DOHH2 (cell line): ENCODE results near the gene PAIP1.

ENCODE experiments used
- H3F3A ChIP-seq: fragments of 200-600 bp; sonication (generic), shearing (Covaris generic); 2 replicates; pipeline ENCODE4 v1.6.0; 2016; ENCODE audit warnings: antibody characterized with exemption, mild to moderate bottlenecking; ENCODE audit not compliant: control insufficient read depth, insufficient read depth
- H3K27ac ChIP-seq: fragments of 200-600 bp; sonication (generic); 2 replicates; pipeline ENCODE4 v1.5.1; 2014; ENCODE audit warnings: low read depth, mild to moderate bottlenecking, low read length, moderate library complexity
- H3K27me3 ChIP-seq: fragments of 200-600 bp; sonication (generic); 2 replicates; pipeline ENCODE4 v1.6.1; 2014; ENCODE audit warnings: mild to moderate bottlenecking, low read length, mixed read lengths; ENCODE audit not compliant: control insufficient read depth
- H3K36me3 ChIP-seq: fragments of 200-600 bp; sonication (generic); 2 replicates; pipeline ENCODE4 v1.6.1; 2014; ENCODE audit warnings: mild to moderate bottlenecking, low read length, moderate library complexity, mixed read lengths; ENCODE audit not compliant: control insufficient read depth
- H3K4me1 ChIP-seq: fragments of 200-600 bp; sonication (generic); 2 replicates; pipeline ENCODE4 v1.6.1; 2014; ENCODE audit warnings: mild to moderate bottlenecking, low read length, mixed read lengths; ENCODE audit not compliant: control insufficient read depth
- H3K4me2 ChIP-seq: fragments of 200-600 bp; sonication (generic); 2 replicates; pipeline ENCODE4 v1.6.0; 2014; ENCODE audit warnings: mild to moderate bottlenecking, low read length, moderate library complexity
- H3K4me3 ChIP-seq: fragments of 200-600 bp; sonication (generic); 2 replicates; pipeline ENCODE4 v1.5.1; 2014; ENCODE audit warnings: mild to moderate bottlenecking, low read length, mixed read lengths
- H3K79me2 ChIP-seq: fragments of 200-600 bp; sonication (generic); 2 replicates; pipeline ENCODE4 v1.6.1; 2014; ENCODE audit warnings: mild to moderate bottlenecking, low read length, mixed read lengths; ENCODE audit not compliant: control insufficient read depth
- H3K9me2 ChIP-seq: fragments of 200-600 bp; sonication (generic); replicated peaks from 2 replicates; pipeline ENCODE4 v1.6.1; 2014; ENCODE audit warnings: mild to moderate bottlenecking, low read length, mixed read lengths; ENCODE audit not compliant: control insufficient read depth
- H3K9me3 ChIP-seq: fragments of 200-600 bp; sonication (generic); 2 replicates; pipeline ENCODE4 v1.6.1; 2014; ENCODE audit warnings: antibody characterized with exemption, low read length, mixed read lengths; ENCODE audit not compliant: control insufficient read depth, insufficient read depth
- H4K20me1 ChIP-seq: fragments of 200-600 bp; sonication (generic); 2 replicates; pipeline ENCODE4 v1.6.0; 2014; ENCODE audit warnings: low read depth, mild to moderate bottlenecking, antibody characterized with exemption, low read length, moderate library complexity; ENCODE audit not compliant: control insufficient read depth, insufficient read depth
- CTCF ChIP-seq: fragments of 200-600 bp; sonication (generic); IDR thresholded peaks from one replicate; pipeline ENCODE4 v1.5.1; 2014; ENCODE audit warnings: antibody characterized with exemption, mild to moderate bottlenecking, low read depth, low read length; ENCODE audit not compliant: poor library complexity, severe bottlenecking
- EZH2phosphoT487 ChIP-seq: fragments of 200-600 bp; sonication (generic); IDR thresholded peaks from 2 replicates; pipeline ENCODE4 v1.6.1; 2017; ENCODE audit warnings: borderline replicate concordance, mild to moderate bottlenecking, antibody characterized with exemption, low read length, moderate library complexity, mixed read lengths

PAIP1 gene

GRCh38 chr5:43548358-43548757 lies 8.5 kb downstream of the PAIP1 start:
- Histone ChIP-seq H4K20me1 (peaks cover 5% of the 10 kb centered on the region), H3K4me3 (no peak overlapping the region), H3F3A (0 out of 2 replicates have a peak, but pooled peaks cover 3% of the 10 kb centered on the region), H3K79me2 (peaks cover 65% of the 10 kb centered on the region), H3K4me2 (no peak overlapping the region), H3K9me3 (no peaks in the 10 kb centered on the region), H3K36me3 (peaks cover 95% of the 10 kb centered on the region), H3K27me3 (no peaks in the 10 kb centered on the region), H3K9me2 (no peaks in the 10 kb centered on the region), H3K4me1 (peaks cover 3% of the 10 kb centered on the region), H3K27ac (no peak overlapping the region)
- TF ChIP-seq CTCF (no peak), EZH2phosphoT487 (no peak)

- Histone ChIP-seq H3K9me3 (no peaks in the 10 kb centered on the region), H4K20me1 (peaks cover 5% of the 10 kb centered on the region), H3K4me2 (no peak overlapping the region), H3F3A (0 out of 2 replicates have a peak, but pooled peaks cover 3% of the 10 kb centered on the region), H3K36me3 (peaks cover 95% of the 10 kb centered on the region), H3K27ac (no peak overlapping the region), H3K27me3 (no peaks in the 10 kb centered on the region), H3K9me2 (no peaks in the 10 kb centered on the region), H3K79me2 (peaks cover 59% of the 10 kb centered on the region), H3K4me1 (no peaks in the 10 kb centered on the region; the same call in 1 of the 2 replicates), H3K4me3 (no peak overlapping the region)
- no peak for TF ChIP-seq CTCF
- TF ChIP-seq EZH2phosphoT487 = no peak
These were observed 9.3 kb downstream of the PAIP1 start for GRCh38 chr5:43547532-43547931.

- Histone ChIP-seq H3K4me2 (no peak overlapping the region), H3K36me3 (peaks cover 91% of the 10 kb centered on the region), H3K9me2 (no peaks in the 10 kb centered on the region), H3K27me3 (no peaks in the 10 kb centered on the region), H3K79me2 (peaks cover 28% of the 10 kb centered on the region), H3K4me3 (no peak overlapping the region), H3F3A (peaks cover 5% of the 10 kb centered on the region), H3K4me1 (peaks cover 6% of the 10 kb centered on the region), H3K9me3 (no peaks in the 10 kb centered on the region), H4K20me1 (peaks cover 5% of the 10 kb centered on the region; the same call in 1 of the 2 replicates), H3K27ac (no peak overlapping the region)
- TF ChIP-seq CTCF (no peak), EZH2phosphoT487 (no peak)
These were observed 13.4 kb downstream of the PAIP1 start for GRCh38 chr5:43543434-43543833.

GRCh38 chr5:43540746-43541145 lies 16.1 kb downstream of the PAIP1 start:
- Histone ChIP-seq H3K27me3 (no peaks in the 10 kb centered on the region), H3K4me2 (no peak overlapping the region), H3K27ac (no peak overlapping the region), H3K4me3 (no peak overlapping the region), H3K79me2 (peaks cover 18% of the 10 kb centered on the region), H3K4me1 (peaks cover 7% of the 10 kb centered on the region), H4K20me1 (peaks cover 5% of the 10 kb centered on the region; the same call in 1 of the 2 replicates), H3K9me3 (no peaks in the 10 kb centered on the region), H3K9me2 (no peaks in the 10 kb centered on the region), H3K36me3 (peaks cover 90% of the 10 kb centered on the region), H3F3A (peaks cover 5% of the 10 kb centered on the region)
- TF ChIP-seq CTCF (no peak), EZH2phosphoT487 (no peak)
